B cell (primary cell): ENCODE measurements around the gene LNPK. TPM values are rescaled to one million over a fixed set of nuclear protein-coding genes. Genes with fewer than 3 reads are reported as not detected.

Source experiments
- ATAC-seq: fragments of 200-7000 bp; cut with Tn5 transposase; one replicate; pipeline ENCODE4 v1.10.0; 2021; ENCODE audit warnings: low read depth, mild to moderate bottlenecking, moderate number of reproducible peaks, moderate library complexity
- CTCF ChIA-PET: fragments of 350-600 bp; sonication (Branson Sonifier 250); formaldehyde crosslinking; loops from one replicate; lab custom pipeline; 2021; ENCODE audit warnings: antibody characterized with exemption, inconsistent platforms; lab: Charles Lee
- POLR2A ChIA-PET: fragments of 350-600 bp; sonication (Branson Sonifier 250); formaldehyde crosslinking; loops from one replicate; lab custom pipeline; 2021; ENCODE audit warnings: antibody characterized with exemption; lab: Charles Lee
- DNase-seq: peaks from one replicate; pipeline ENCODE4 v3.0.0; 2013
- H2AFZ ChIP-seq: 2 replicates; pipeline ENCODE4 v1.6.1; 2012; ENCODE audit warnings: mild to moderate bottlenecking, low read depth, low read length; ENCODE audit not compliant: insufficient read depth, poor library complexity, severe bottlenecking
- H3K27ac ChIP-seq, 2 donors: 1 replicate in 1 of 2; 2 replicates in 1 of 2; pipeline ENCODE4 v1.5.1; 2012 to 2013; ENCODE audit warnings: low read length in 2 of 2, mild to moderate bottlenecking in 2 of 2, moderate library complexity in 1 of 2
- H3K27me3 ChIP-seq, 4 experiments: fragments of 200-600 bp in 1 of 4; sonication (generic) in 1 of 4; replicated peaks in 1 of 4; 1 replicate in 2 of 4; 2 replicates in 2 of 4; pipeline versions ENCODE4 v1.6.1 to v1.7.0; 2013 to 2016; ENCODE audit warnings: low read length in 3 of 4, mild to moderate bottlenecking in 2 of 4, mixed read lengths in 1 of 4, moderate library complexity in 1 of 4; ENCODE audit not compliant: insufficient read depth in 4 of 4, control insufficient read depth in 3 of 4; ENCODE audit errors: control extremely low read depth in 1 of 4
- H3K36me3 ChIP-seq, 2 experiments: replicated peaks in 1 of 2; 1 replicate in 1 of 2; 2 replicates in 1 of 2; pipeline versions ENCODE4 v1.6.1 to v1.7.1; 2013; ENCODE audit warnings: low read length in 1 of 2; ENCODE audit not compliant: insufficient read depth in 2 of 2, control insufficient read depth in 1 of 2; ENCODE audit errors: control extremely low read depth in 1 of 2, extremely low read depth in 1 of 2
- H3K4me1 ChIP-seq, 2 donors: fragments of 200-600 bp in 1 of 2; sonication (generic) in 1 of 2; 1 replicate in 1 of 2; 2 replicates in 1 of 2; pipeline versions ENCODE4 v1.5.1 to v1.6.1; 2013 to 2017; ENCODE audit warnings: low read length in 2 of 2; ENCODE audit not compliant: control insufficient read depth in 2 of 2, insufficient read depth in 2 of 2
- H3K4me2 ChIP-seq: replicated peaks from 2 replicates; pipeline ENCODE3; 2012; ENCODE audit warnings: mild to moderate bottlenecking, low read depth, low read length; ENCODE audit not compliant: poor library complexity, severe bottlenecking
- H3K4me3 ChIP-seq, 5 experiments: fragments of 200-600 bp in 1 of 5; sonication (generic) in 1 of 5; 1 replicate in 3 of 5; 2 replicates in 2 of 5; pipeline versions ENCODE4 v1.5.1 to v1.7.0; 2011 to 2016; ENCODE audit warnings: low read length in 4 of 5, mild to moderate bottlenecking in 4 of 5, low read depth in 2 of 5, control low read depth in 1 of 5, moderate library complexity in 1 of 5; ENCODE audit not compliant: insufficient read depth in 1 of 5; ENCODE audit errors: control extremely low read depth in 1 of 5, extremely low read depth in 1 of 5
- H3K79me2 ChIP-seq: fragments of 200-600 bp; sonication (generic); one replicate; pipeline ENCODE4 v1.6.0; 2016; ENCODE audit warnings: low read length; ENCODE audit not compliant: control insufficient read depth, insufficient read depth
- H3K9ac ChIP-seq: fragments of 200-600 bp; sonication (generic); 2 replicates; pipeline ENCODE4 v1.6.1; 2017; ENCODE audit warnings: mild to moderate bottlenecking, low read length, moderate library complexity
- H3K9me3 ChIP-seq, 3 donors: one replicate each; pipeline versions ENCODE4 v1.6.1 to v1.7.1; 2013; ENCODE audit warnings: low read length in 2 of 3; ENCODE audit not compliant: control insufficient read depth in 2 of 3, insufficient read depth in 1 of 3; ENCODE audit errors: control extremely low read depth in 1 of 3
- H4K20me1 ChIP-seq: 2 replicates; pipeline ENCODE4 v1.6.0; 2012; ENCODE audit warnings: mild to moderate bottlenecking, low read length; ENCODE audit not compliant: insufficient read depth, control insufficient read depth, poor library complexity, severe bottlenecking
- H3K27ac Mint-ChIP-seq: one replicate; pipeline ENCODE4 v1.8.0; 2021; ENCODE audit warnings: mixed read lengths
- H3K27me3 Mint-ChIP-seq: one replicate; pipeline ENCODE4 v1.8.0; 2021; ENCODE audit warnings: mixed read lengths
- H3K4me1 Mint-ChIP-seq: one replicate; pipeline ENCODE4 v1.8.0; 2021; ENCODE audit warnings: mixed read lengths
- H3K4me3 Mint-ChIP-seq: one replicate; pipeline ENCODE4 v1.8.0; 2021; ENCODE audit warnings: mixed read lengths
- H3K9me3 Mint-ChIP-seq: one replicate; pipeline ENCODE4 v1.8.0; 2022; ENCODE audit warnings: mixed read lengths; ENCODE audit not compliant: insufficient read depth
- EZH2 ChIP-seq: IDR thresholded peaks from 2 replicates; pipeline ENCODE4 v1.6.1; 2012; ENCODE audit warnings: borderline replicate concordance, low read depth, mild to moderate bottlenecking, moderate library complexity, low read length; ENCODE audit not compliant: insufficient read depth, poor library complexity, severe bottlenecking
- WGBS: methylation state at CpG from one replicate; pipeline ENCODE4 v1.1.5; 2013; ENCODE audit warnings: missing lambda C conversion rate; ENCODE audit not compliant: insufficient coverage; 5-methylcytosine and 5-hydroxymethylcytosine counted together
- intact Hi-C: fragments of 100-400 bp; cut with micrococcal nuclease; formaldehyde crosslinking; loops from one replicate; pipeline ENCODE4 v1.10.0; 2022
- polyA plus RNA-seq: library from polyadenylated mRNA; depleted of rRNA; stranded (reverse); fragments of >200 nt; gene quantifications from 2 replicates; pipeline ENCODE4 v1.2.3, GENCODE V29; 2012
- total RNA-seq, 2 donors: library from RNA; stranded (reverse); fragments of 120-200 nt in 1 of 2; gene quantifications; 1 replicate in 1 of 2; 2 replicates in 1 of 2; pipeline versions ENCODE4 v1.2.3 to v1.2.4, GENCODE V29; 2013 to 2022
- TF ChIP-seq, protein P1 (sequence below): fragments of 200-600 bp; IDR thresholded peaks from one replicate; pipeline ENCODE4 v1.8.0; 2022; ENCODE audit warnings: antibody characterized with exemption, mild to moderate bottlenecking

LNPK gene
- total and polyA plus RNA-seq, 2 donors (not counting 1 experiment from before 2014, with no cell fraction given): 3.2 to 15.9 TPM

DNA sequence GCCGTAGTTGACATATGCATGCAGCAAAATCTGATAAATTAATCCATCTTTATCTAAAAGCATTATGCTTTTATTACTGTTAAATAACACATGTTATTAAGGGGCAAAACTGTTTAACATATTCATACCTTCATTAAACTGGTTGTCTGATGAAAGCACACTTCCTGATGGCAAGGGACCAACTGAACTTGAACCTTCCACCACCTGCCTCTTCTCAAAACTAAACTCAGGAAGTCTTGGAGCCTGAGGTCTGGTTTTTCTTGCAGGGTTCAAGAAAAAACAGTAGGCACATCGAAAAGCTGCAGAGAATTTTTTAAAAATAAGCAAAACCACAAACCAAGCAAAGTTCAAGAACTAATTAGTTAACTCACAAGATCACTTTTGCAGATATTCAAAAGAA is 64.9 kb downstream of the LNPK start:
- no peak for DNase-seq
- no peaks in the 10 kb centered on the region for H3K79me2 ChIP-seq

GRCh38 chr2:175935289-175936181 is 66.5 kb downstream of the LNPK start:
- no peaks in the 10 kb centered on the region for H4K20me1 ChIP-seq
- TF ChIP-seq, protein P1, sequence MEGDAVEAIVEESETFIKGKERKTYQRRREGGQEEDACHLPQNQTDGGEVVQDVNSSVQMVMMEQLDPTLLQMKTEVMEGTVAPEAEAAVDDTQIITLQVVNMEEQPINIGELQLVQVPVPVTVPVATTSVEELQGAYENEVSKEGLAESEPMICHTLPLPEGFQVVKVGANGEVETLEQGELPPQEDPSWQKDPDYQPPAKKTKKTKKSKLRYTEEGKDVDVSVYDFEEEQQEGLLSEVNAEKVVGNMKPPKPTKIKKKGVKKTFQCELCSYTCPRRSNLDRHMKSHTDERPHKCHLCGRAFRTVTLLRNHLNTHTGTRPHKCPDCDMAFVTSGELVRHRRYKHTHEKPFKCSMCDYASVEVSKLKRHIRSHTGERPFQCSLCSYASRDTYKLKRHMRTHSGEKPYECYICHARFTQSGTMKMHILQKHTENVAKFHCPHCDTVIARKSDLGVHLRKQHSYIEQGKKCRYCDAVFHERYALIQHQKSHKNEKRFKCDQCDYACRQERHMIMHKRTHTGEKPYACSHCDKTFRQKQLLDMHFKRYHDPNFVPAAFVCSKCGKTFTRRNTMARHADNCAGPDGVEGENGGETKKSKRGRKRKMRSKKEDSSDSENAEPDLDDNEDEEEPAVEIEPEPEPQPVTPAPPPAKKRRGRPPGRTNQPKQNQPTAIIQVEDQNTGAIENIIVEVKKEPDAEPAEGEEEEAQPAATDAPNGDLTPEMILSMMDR: no peak
- TF ChIP-seq EZH2: no peak
- H3K4me1 ChIP-seq: no peaks in the 10 kb centered on the region
- H3K27me3 ChIP-seq: no peaks in the 10 kb centered on the region
- Mint-ChIP-seq H3K27me3 (no peaks in the 10 kb centered on the region), H3K4me1 (no peaks in the 10 kb centered on the region), H3K9me3 (no peaks in the 10 kb centered on the region), H3K27ac (no peak overlapping the region), H3K4me3 (no peak overlapping the region)
- H3K9me3 ChIP-seq: no peaks in the 10 kb centered on the region
- H3K27ac ChIP-seq: no peak overlapping the region
- POLR2A ChIA-PET: no interaction called here
- H2AFZ ChIP-seq: no peak overlapping the region
- no peak overlapping the region for H3K4me2 ChIP-seq
- CTCF ChIA-PET: no interaction called here
- no peak overlapping the region for H3K4me3 ChIP-seq
- 100% methylated on average over 2 of the region's 3 CpGs for WGBS
- no peaks in the 10 kb centered on the region for H3K79me2 ChIP-seq
- no peak for DNase-seq
- H3K9ac ChIP-seq: no peak overlapping the region
- peaks cover 0 to 3% of the 10 kb centered on the region in 2 experiments for H3K36me3 ChIP-seq
- no peak for ATAC-seq
- intact Hi-C loops: no loop called here

More for the DNA sequence above, 64.9 kb downstream of the LNPK start:
- no peak for ATAC-seq
- Mint-ChIP-seq H3K4me3 (no peak overlapping the region), H3K27me3 (no peaks in the 10 kb centered on the region), H3K27ac (no peak overlapping the region), H3K4me1 (no peaks in the 10 kb centered on the region), H3K9me3 (no peaks in the 10 kb centered on the region)
- intact Hi-C loops: no loop called here
- no peak overlapping the region for H3K4me2 ChIP-seq
- no peak overlapping the region for H2AFZ ChIP-seq
- CTCF ChIA-PET: no interaction called here
- no peak overlapping the region for H3K9ac ChIP-seq
- POLR2A ChIA-PET: no interaction called here
- peaks cover 0 to 3% of the 10 kb centered on the region in 2 experiments for H3K36me3 ChIP-seq
- H3K4me3 ChIP-seq: no peak overlapping the region
- no peaks in the 10 kb centered on the region for H4K20me1 ChIP-seq
- H3K9me3 ChIP-seq: no peaks in the 10 kb centered on the region
- TF ChIP-seq EZH2: no peak
- TF ChIP-seq, protein P1: no peak
- no CpG with 5 or more reads among the region's 2 CpGs for WGBS
- H3K27me3 ChIP-seq: no peaks in the 10 kb centered on the region
- H3K27ac ChIP-seq: no peak overlapping the region
- no peaks in the 10 kb centered on the region for H3K4me1 ChIP-seq
